Mesenteric fat pad (tissue), 1 donor: ENCODE data around the gene ATP1A3. TPM values are rescaled to one million over a fixed set of nuclear protein-coding genes. Genes with fewer than 3 reads are reported as not detected.

ENCODE experiments used
- DNase-seq: peaks from one replicate; pipeline ENCODE4 v3.0.0-alpha.2; 2020; ENCODE audit warnings: low spot score
- total RNA-seq: library from RNA; stranded (reverse); fragmentation: NEBNext Ultra II Directional; extraction: Animal tissue kit (Norgen Biotek cat#: 25700); gene quantifications from one replicate; pipeline ENCODE4 v1.2.1, GENCODE V29; 2021
- donor health status: DM: yes; HTN: yes; CAD: no.

The ATP1A3 gene
- total RNA-seq, 1 donor from 2014 or later: not detected

- DNase-seq: no peak
These were observed 5.1 kb downstream of the ATP1A3 start for GRCh38 chr19:41988947-41989346.

- no peak for DNase-seq
These were observed 6.7 kb downstream of the ATP1A3 start for GRCh38 chr19:41987141-41987860.

- DNase-seq: no peak
These were observed 9.1 kb downstream of the ATP1A3 start for GRCh38 chr19:41984961-41985360.

GRCh38 chr19:41981724-41982123 lies 12.3 kb downstream of the ATP1A3 start:
- DNase-seq: no peak

- DNase-seq: no peak
These were observed 15.6 kb downstream of the ATP1A3 start for GRCh38 chr19:41978470-41978869.

GRCh38 chr19:41977916-41978315 lies 16.1 kb downstream of the ATP1A3 start:
- no peak for DNase-seq

- DNase-seq: no peak
These were observed 19.4 kb downstream of the ATP1A3 start for GRCh38 chr19:41974652-41975051.

GRCh38 chr19:41971363-41971762 lies 22.7 kb downstream of the ATP1A3 start:
- DNase-seq: no peak

GRCh38 chr19:41969772-41970458 lies 24.1 kb downstream of the ATP1A3 start:
- no peak for DNase-seq

GRCh38 chr19:41968751-41969595 lies 25.1 kb downstream of the ATP1A3 start:
- DNase-seq: no peak

GRCh38 chr19:41967054-41967783 lies 26.8 kb downstream of the ATP1A3 start:
- no peak for DNase-seq

- no peak for DNase-seq
These were observed 28.9 kb downstream of the ATP1A3 start for GRCh38 chr19:41965106-41965505.

GRCh38 chr19:41960973-41961372 lies 33.1 kb downstream of the ATP1A3 start:
- DNase-seq: no peak

- DNase-seq: peak; percentile 96
These were observed 34.7 kb downstream of the ATP1A3 start, which contains the start of gene RABAC1 for GRCh38 chr19:41959056-41960053. TSS of gene RABAC1 (minus strand) at chr19:41959321. CDS start at chr19:41959292, 29 bp downstream.

GRCh38 chr19:41958367-41959055 lies 35.5 kb downstream of the ATP1A3 start:
- DNase-seq: peak; percentile 95

GRCh38 chr19:41957838-41958366 lies 36.1 kb downstream of the ATP1A3 start:
- DNase-seq: no peak

GRCh38 chr19:41957161-41957837 lies 36.7 kb downstream of the ATP1A3 start:
- no peak for DNase-seq

GRCh38 chr19:41956621-41957020 lies 37.4 kb downstream of the ATP1A3 start:
- DNase-seq: no peak
